Upper lobe of left lung (tissue), 6 donors: ENCODE measurements around the gene NAT9. TPM values are rescaled to one million over a fixed set of nuclear protein-coding genes. Genes with fewer than 3 reads are reported as not detected.

Experiments
- ATAC-seq, 2 donors: fragments of 200-7000 bp; cut with Tn5 transposase; one replicate each; pipeline ENCODE4 v1.9.1; 2022; ENCODE audit warnings: mild to moderate bottlenecking in 2 of 2, moderate library complexity in 2 of 2; ENCODE audit not compliant: low FRiP score in 2 of 2
- DNase-seq, 2 donors: peaks; one replicate each; pipeline ENCODE4 v3.0.0-alpha.2; 2019 to 2020
- H3K27ac ChIP-seq, 4 donors: fragments of 200-600 bp; sonication (generic); one replicate each; pipeline ENCODE4 v1.5.1; 2016 to 2019
- H3K27me3 ChIP-seq, 4 donors: fragments of 200-600 bp; sonication (generic); one replicate each; pipeline ENCODE4 v1.5.1; 2017 to 2019
- H3K36me3 ChIP-seq, 4 donors: fragments of 200-600 bp; sonication (generic); one replicate each; pipeline ENCODE4 v1.5.1; 2016 to 2019
- H3K4me1 ChIP-seq, 4 donors: fragments of 200-600 bp; sonication (generic); one replicate each; pipeline ENCODE4 v1.5.1; 2018 to 2019
- H3K4me3 ChIP-seq, 4 donors: fragments of 200-600 bp; sonication (generic); one replicate each; pipeline ENCODE4 v1.5.1; 2017 to 2019; ENCODE audit warnings: mild to moderate bottlenecking in 2 of 4, moderate library complexity in 1 of 4
- H3K9me3 ChIP-seq, 4 donors: fragments of 200-600 bp; sonication (generic); one replicate each; pipeline ENCODE4 v1.5.1; 2018 to 2019
- EP300 ChIP-seq, 4 donors: sonication (generic); formaldehyde crosslinking; IDR thresholded peaks; one replicate each; pipeline ENCODE4 v1.5.1; 2017; ENCODE audit warnings: antibody characterized with exemption in 4 of 4, control low read depth in 2 of 4
- POLR2A ChIP-seq, 4 donors: fragments of 450-650 bp; IDR thresholded peaks; one replicate each; pipeline ENCODE4 v1.5.1; 2016 to 2017; ENCODE audit warnings: antibody characterized with exemption in 4 of 4, mild to moderate bottlenecking in 2 of 4
- POLR2AphosphoS5 ChIP-seq, 2 donors: sonication (generic); formaldehyde crosslinking; IDR thresholded peaks; one replicate each; pipeline ENCODE4 v1.5.1; 2017; ENCODE audit warnings: antibody characterized with exemption in 2 of 2
- WGBS, 2 donors: methylation state at CpG; one replicate each; pipeline ENCODE4 v1.1.5; 2017 to 2018; 5-methylcytosine and 5-hydroxymethylcytosine counted together
- total RNA-seq, 6 donors: library from RNA; depleted of rRNA in 4 of 6; stranded (reverse); fragments of >200 nt in 4 of 6; gene quantifications; one replicate each; pipeline versions ENCODE4 v1.1.0 to v1.2.1, GENCODE V29; 2016 to 2021
- TF ChIP-seq, protein P1 (sequence below), 6 experiments: fragments of 450-650 bp in 4 of 6; fragments of 200-600 bp in 2 of 6; sonication (generic) in 2 of 6; IDR thresholded peaks; one replicate each; pipeline ENCODE4 v1.5.1; 2016 to 2019; ENCODE audit warnings: antibody characterized with exemption in 6 of 6
- donor health status: DM: no; HTN: no; CAD: no; lungs with moderate emphysema.
- donor health status: DM: no; HTN: yes; CAD: no; lungs with severe emphysema.

NAT9 gene
- total RNA-seq, 6 donors from 2014 or later: 16.1 to 78.6 (median 41.7) TPM

DNA sequence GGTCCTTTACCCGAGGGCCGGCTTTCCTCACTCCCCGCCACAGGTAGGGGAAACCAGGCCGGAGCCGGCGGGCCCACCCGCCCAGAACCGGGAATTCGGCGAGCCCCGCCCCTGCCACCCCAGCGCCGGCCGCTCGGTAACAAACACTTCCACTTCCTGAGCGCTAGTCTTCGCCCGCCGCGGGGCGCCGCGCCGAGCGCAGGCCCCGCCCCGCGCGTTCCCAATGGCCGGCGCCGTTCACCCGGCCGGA is 27.9 kb downstream of the NAT9 start:
- H3K4me1 ChIP-seq: peaks cover 54 to 86% (median 68%) of the 10 kb centered on the region in 4 donors
- H3K36me3 ChIP-seq: no peaks in the 10 kb centered on the region
- ATAC-seq (no peak), DNase-seq (no peak)
- H3K27me3 ChIP-seq: no peaks in the 10 kb centered on the region
- 0 to 2% methylated on average over 2 to 24 of the region's 34 CpGs for WGBS, 2 donors
- no peak for TF ChIP-seq POLR2AphosphoS5 (IDR thresholded peaks at IDR 0.05)
- TF ChIP-seq POLR2A (IDR thresholded peaks at IDR 0.05): no peak
- TF ChIP-seq, protein P1, sequence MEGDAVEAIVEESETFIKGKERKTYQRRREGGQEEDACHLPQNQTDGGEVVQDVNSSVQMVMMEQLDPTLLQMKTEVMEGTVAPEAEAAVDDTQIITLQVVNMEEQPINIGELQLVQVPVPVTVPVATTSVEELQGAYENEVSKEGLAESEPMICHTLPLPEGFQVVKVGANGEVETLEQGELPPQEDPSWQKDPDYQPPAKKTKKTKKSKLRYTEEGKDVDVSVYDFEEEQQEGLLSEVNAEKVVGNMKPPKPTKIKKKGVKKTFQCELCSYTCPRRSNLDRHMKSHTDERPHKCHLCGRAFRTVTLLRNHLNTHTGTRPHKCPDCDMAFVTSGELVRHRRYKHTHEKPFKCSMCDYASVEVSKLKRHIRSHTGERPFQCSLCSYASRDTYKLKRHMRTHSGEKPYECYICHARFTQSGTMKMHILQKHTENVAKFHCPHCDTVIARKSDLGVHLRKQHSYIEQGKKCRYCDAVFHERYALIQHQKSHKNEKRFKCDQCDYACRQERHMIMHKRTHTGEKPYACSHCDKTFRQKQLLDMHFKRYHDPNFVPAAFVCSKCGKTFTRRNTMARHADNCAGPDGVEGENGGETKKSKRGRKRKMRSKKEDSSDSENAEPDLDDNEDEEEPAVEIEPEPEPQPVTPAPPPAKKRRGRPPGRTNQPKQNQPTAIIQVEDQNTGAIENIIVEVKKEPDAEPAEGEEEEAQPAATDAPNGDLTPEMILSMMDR (IDR thresholded peaks at IDR 0.05): peak in 5 of 6 experiments; percentile 28 to 66 (median 51)
- TF ChIP-seq EP300 (IDR thresholded peaks at IDR 0.05): no peak
- peak overlapping the region; percentile 74 to 88 (median 84) for H3K27ac ChIP-seq
- H3K4me3 ChIP-seq: peak overlapping the region; percentile 11 to 91 (median 78)
- no peaks in the 10 kb centered on the region for H3K9me3 ChIP-seq

DNA sequence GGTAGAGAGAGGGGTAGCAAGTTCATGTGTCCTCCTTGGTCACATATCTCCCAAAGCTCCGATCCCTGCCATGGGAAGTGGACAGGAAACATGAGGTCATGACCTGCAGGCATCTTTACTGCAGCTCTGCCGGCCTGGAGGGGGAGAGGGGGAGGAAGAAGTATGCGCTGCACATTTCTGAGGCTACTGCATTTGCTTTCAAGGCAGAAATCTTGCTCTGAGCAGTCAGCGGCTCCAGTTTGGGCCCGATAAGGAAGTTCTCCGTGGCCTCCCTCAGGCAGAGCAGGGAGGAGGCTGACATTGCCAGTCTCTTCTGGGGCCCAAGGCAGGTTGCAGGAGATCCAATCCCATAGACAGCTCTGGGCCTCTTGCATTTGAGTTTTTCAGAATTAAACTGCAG is 29.2 kb downstream of the NAT9 start:
- Histone ChIP-seq H3K27ac (peak overlapping the region; percentile 74 to 88 (median 84)), H3K36me3 (no peaks in the 10 kb centered on the region), H3K4me3 (no peak overlapping the region), H3K4me1 (peaks cover 62 to 86% (median 74%) of the 10 kb centered on the region in 4 donors), H3K27me3 (no peaks in the 10 kb centered on the region), H3K9me3 (no peaks in the 10 kb centered on the region)
- WGBS, 2 donors: 2 to 16% methylated on average over 6 of the region's 6 CpGs
- no peak for ATAC-seq
- TF ChIP-seq, protein P1 (IDR thresholded peaks at IDR 0.05): no peak
- no peak for TF ChIP-seq EP300 (IDR thresholded peaks at IDR 0.05)
- no peak for TF ChIP-seq POLR2AphosphoS5 (IDR thresholded peaks at IDR 0.05)
- TF ChIP-seq POLR2A (IDR thresholded peaks at IDR 0.05): no peak
- DNase-seq: peak in 1 of 2 donors; percentile 47

DNA sequence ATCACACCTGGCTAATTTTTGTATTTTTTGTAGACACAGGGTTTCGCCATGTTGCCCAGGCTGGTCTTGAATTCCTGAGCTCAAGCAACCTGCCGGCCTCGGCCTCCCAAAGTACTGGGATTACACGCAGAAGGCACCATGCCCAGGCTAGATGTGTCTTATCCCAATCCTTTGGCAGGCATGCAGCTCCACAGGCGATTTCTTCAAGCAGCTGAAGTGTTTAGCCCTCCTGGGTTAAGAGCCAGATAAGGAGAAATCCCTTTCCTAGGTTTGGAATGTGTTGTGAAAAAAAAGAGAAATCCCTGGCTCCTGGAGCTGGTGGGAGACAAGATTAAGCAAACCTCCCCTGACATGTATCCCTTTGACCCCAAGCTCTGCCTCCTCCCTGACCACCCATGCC is 29.8 kb downstream of the NAT9 start:
- no peaks in the 10 kb centered on the region for H3K9me3 ChIP-seq
- peak overlapping the region; percentile 74 to 88 (median 84) for H3K27ac ChIP-seq
- peaks cover 66 to 86% (median 72%) of the 10 kb centered on the region in 4 donors for H3K4me1 ChIP-seq
- WGBS, 2 donors: 67 to 82% methylated on average over 5 of the region's 5 CpGs
- H3K36me3 ChIP-seq: no peaks in the 10 kb centered on the region
- DNase-seq (no peak), ATAC-seq (no peak)
- no peaks in the 10 kb centered on the region for H3K27me3 ChIP-seq
- TF ChIP-seq, protein P1 (IDR thresholded peaks at IDR 0.05): no peak
- no peak for TF ChIP-seq POLR2AphosphoS5 (IDR thresholded peaks at IDR 0.05)
- TF ChIP-seq EP300 (IDR thresholded peaks at IDR 0.05): no peak
- H3K4me3 ChIP-seq: no peak overlapping the region

DNA sequence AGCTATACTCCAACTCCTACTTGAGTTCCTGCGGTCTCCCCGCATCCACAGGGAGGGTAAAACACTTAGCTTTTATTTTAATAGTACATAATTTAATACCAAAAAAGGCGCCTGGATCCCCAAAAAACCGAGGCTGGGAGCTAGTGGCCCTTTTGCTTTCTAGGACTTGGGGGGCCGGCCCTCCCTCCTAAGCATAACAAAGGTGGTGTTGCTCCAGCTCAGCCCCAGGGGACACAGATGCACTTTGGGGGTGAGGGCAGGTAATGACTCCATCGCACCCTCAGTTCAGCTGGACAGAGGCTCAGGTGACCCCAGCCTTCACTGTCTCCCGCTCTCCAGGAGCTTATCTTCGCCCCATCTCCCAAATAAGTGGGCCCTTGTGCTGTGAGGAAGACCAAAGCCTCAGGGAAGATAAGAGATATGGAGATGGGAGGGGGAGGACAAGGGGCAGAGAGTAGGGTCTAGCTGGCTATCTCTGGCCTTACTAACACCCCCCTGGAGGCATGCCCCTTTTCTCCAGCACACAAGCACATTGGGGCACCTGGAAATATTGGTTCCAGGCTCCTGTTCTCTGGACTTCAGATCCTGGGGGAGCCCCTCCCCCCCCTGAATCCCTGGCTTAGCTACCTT is 30.5 kb downstream of the NAT9 start:
- WGBS, 2 donors: 78 to 93% methylated on average over 8 of the region's 8 CpGs
- Histone ChIP-seq H3K9me3 (no peaks in the 10 kb centered on the region), H3K27ac (peak overlapping the region; percentile 35 to 88 (median 78)), H3K36me3 (no peaks in the 10 kb centered on the region), H3K4me3 (no peak overlapping the region), H3K27me3 (no peaks in the 10 kb centered on the region), H3K4me1 (peaks cover 59 to 86% (median 69%) of the 10 kb centered on the region in 4 donors)
- ATAC-seq (no peak), DNase-seq (no peak)
- no peak for TF ChIP-seq POLR2A (IDR thresholded peaks at IDR 0.05)
- TF ChIP-seq POLR2AphosphoS5 (IDR thresholded peaks at IDR 0.05): no peak
- TF ChIP-seq EP300 (IDR thresholded peaks at IDR 0.05): no peak
- TF ChIP-seq, protein P1 (IDR thresholded peaks at IDR 0.05): no peak
